Measurements from ENCODE around the gene RPL27A.
A peak's percentile ranks its signal among the peaks of the same experiment; 100 is the strongest.
"Not testable (repeated sequence)": the region's sequence is repeated elsewhere in the genome, so short reads cannot be mapped to it uniquely, and the experiment has no call there.

Gene RPL27A

DNA sequence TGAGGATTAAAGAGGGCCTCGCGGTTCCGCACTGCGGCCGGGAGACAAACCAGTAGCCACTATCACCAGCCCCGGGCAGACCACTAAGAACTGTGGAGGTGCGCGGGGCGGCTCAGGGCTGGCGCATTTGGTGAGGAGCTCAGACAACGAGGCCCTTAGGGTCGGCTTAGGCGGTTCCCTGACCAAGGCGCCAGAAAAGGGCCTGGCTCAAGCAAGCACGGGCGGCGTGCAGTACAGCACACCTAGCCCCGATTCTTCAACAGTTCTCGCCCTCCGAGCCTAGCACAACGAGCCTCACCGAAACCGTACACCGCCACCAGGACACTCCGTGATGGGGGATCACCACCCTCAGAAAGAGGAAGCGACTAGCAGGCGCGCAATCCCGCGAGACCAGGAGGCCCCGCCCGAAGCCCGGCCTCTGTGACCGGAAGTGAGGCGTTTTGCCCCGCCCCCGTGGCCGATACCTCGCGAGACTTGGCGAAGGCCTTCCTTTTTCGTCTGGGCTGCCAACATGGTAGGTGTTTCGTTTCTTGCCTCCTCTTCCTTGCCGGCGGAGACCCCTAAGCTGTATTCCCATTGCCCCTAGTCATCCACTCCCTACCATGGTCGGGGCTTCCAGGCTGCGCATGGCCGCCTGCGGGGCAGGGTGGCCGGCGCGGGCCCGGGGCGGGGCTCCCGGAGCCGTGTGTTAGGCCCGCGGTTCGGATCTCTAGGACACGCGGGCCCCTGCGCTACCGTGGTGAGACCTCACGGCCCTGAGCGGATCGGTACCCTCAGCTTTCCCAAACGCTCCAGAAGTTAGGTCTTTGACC lies at the start of gene RPL27A, which contains the start of gene TRIM66:
Gene RPL27A, plus strand, starts transcription at position 490 of the 812 bp plus-strand sequence. Its CDS starts 22 bp downstream, at position 512.
Gene TRIM66, minus strand, starts transcription at position 363 of the 812 bp plus-strand sequence. CDS start 10,391 bp downstream, outside the sequence.
- peak; percentile 96 for DNase-seq

DNA sequence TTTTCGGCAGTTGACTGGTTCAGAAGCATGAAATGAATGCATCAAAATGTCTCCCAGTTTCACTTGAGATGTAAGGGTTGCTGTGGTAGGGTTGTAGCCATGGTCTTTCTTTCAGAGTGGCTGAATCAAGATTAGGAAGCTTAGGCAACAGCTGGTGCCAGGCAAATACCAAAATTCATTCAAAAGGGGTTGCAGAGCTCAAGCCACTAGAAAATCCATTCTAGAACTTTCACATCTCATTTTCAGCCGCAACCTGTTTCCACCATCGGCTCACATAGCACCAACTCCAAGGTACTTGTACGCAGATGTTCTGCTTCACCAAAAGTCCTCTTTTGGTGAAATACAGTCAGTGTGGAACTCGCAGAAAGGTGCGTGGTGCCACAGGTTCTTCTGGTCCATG lies 48.1 kb upstream of the RPL27A start:
- no peak for DNase-seq

DNA sequence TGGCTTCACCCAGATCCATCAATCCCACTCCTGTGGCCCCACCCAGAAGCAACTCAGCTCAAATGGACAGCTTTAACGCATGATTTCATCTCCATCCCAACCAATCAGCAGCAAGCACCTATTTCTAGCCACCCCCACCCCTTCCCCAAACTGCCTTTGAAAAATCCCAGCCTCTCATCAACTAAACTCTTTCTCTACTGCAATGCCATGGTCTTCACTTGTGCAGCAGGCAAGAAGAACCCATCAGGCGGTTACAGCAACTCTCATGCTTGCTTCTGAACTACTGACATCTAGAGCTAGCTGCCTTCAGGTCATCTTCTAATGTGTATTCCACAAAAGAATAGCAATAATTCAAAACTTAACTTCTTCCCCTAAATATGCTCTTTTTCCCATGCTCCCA lies 46.5 kb upstream of the RPL27A start:
- no peak for DNase-seq

DNA sequence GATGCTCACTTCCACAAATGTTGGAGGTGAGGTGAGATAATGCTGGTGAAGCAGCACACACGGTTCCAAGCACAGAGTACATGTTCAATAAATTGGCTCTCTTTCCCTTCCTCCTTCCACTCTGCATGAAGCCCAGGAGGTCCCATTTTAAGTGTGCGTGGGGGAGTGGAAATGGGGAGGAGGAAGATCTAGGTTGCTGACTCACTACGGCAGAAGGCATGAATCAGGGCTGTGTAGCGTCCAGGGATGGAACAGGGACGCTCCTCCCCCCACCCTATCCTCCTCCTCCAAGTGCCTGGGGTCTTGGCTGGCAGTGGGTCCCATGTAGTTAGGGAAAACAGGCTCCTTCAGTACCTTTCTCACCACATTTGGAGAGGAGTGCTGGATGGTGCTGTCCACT lies 44.3 kb upstream of the RPL27A start:
- peak; percentile 57 for DNase-seq

DNA sequence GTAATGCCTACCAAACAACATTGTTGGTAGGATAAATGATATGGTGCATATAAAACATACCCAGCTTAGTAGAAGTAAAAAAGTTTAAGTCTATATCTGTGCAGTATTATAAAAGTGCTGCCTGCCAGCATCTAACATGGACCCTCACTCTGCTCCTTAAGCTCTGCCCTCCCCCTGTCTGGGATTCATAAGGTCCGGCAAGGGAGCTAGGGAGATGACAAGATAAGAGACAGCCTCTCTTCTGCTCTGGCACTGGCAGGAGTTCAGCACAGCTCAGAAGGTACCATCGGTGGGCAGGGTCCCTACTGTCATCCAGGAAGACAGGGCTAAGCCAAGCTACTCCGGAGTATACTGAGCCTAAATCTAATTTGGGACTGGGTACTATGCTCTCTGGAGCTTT lies 42.9 kb upstream of the RPL27A start:
- DNase-seq: no peak

DNA sequence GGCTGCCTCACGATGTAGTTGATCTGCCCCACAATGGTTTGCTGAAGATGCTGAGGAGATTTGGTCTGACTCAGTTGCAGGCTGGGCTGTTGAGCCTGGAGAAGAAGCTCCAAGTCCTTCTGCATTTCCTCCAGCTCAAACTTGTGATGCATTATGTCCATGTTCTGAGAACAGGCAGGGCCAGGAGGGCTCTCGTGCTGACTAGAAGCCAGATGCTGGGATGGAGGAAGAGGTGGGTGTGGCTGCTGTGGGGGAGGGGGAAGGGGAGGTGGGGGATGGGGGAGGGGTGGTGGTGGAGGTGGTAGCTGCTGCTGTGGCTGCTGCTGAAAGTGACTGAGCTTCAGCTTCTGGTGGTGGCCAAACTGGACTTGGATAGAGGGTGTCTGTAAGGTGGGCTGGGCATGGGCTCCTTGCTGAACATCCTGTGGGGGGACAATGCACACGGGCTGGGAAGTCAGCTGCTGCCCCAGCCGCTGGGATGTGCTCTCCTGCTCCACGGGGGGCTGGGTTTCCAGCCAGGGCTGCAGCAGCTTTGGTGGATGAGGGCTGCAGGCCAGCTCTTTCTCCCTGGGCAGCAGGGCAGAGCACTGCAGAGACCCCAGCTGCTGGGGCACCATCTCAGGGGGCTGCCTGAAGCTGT lies 42.2 kb upstream of the RPL27A start:
- no peak for DNase-seq

DNA sequence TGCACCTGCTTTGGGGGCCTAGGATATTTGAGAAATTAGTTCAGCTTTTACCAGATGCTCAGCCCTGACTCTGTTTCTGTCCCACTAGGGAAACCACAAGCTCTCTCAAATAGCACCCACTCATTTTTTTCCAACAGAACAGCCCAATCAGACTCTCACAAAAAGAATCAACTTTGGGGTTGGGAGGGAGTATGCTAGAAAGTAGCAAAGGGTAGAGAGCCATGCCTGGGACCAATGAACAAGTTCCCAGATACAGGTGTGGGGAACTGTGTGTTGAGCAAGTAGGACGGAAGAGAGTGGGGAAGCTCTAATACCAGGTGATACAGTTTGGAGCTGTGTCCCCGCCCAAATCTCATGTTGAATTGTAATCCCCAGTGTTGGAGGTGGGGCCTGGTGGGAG lies 41.3 kb upstream of the RPL27A start:
- DNase-seq: no peak

DNA sequence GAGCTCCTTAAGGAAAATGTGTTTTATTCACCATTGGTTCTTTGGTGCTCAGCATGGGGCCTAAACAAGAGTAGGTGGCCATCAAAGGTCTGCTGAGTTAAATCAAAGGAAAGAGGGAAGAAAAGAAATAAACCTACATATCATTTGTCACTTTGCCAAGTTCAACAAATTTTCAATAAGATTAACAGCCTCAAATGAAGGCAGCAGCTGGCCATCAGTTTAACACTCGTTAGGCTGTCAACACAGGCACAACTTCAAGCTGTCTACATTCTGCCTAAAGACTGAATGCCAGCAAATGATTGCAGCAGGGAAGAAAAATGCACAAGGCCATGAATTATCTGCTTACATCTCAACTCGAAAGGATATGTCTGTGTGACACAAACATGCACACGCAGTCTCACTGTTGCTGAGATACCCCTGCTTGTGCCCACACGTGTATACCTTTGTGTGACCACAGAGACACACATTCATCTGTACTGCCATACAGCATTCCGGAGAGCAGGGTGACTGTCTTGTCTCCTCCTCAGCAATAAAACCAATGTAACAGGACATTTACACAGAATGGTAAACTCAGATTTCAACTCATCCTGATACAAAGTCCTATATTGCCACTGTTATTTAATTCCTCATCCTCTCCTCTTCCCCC lies 40.3 kb upstream of the RPL27A start:
- peak; percentile 30 for DNase-seq

DNA sequence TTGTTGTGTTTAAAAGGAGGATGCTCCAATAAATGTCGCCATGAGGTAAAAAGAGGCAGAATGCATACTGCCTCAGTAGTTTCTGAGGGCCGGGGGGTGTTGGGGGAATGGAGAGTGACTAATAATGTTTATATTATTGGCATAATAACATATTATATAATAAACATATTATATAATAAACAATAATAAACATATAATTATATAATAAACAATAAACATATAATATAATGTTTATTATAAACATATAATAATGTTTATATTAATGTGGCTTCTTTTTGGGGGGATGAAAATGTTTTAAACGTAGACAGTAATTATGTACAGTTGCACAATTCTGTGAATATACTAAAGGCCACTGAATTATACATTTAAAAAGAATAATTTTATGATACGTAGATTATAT lies 35.7 kb upstream of the RPL27A start:
- DNase-seq: no peak

DNA sequence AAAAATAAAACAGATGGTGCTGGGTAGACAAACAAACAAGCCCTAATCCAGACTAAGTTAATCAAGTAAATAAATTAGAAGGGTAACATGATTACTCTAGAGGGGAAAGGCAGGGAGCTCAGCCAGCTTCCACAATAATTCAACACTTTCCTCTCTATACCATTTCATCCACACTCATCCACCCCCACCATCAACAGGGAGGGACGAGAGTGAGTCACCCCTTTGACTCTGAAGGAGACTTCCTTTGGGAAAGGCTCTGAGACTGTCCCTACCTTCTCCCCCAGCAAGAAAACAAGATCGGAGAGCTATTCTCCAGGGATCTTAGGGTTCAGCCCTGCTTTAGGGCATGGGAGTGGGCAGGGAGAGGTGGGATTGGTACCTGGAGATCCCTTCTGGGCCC lies 33.2 kb upstream of the RPL27A start:
- DNase-seq: peak; percentile 73

DNA sequence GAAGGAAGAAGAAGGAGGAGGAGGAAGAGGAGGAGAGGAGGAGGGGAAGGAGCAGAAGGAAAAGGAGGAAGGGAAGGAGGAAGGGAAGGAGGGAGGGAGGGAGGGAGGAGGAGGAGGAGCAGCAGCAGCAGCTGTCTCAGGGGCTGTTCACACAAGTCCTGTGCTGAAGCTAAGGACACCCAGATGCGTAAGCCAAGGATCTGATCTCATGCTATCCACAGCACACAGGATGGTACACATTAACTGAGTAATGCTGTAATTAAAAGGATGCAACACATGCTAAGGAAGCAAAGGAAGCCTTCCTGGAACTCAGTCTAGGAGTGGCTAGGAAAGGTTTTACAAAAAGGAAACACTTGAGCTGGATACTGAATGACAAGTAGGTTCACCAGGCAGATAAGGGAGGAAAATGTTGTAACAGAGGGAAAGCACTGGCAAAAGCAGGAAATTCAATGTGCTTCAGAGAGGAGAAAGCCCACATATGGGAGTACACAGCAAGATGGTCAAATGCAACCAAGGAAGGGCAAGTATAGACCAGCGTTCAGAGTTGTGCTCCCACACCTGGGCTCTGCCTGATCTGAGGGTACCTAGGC lies 32.1 kb upstream of the RPL27A start:
- peak; percentile 78 for DNase-seq

DNA sequence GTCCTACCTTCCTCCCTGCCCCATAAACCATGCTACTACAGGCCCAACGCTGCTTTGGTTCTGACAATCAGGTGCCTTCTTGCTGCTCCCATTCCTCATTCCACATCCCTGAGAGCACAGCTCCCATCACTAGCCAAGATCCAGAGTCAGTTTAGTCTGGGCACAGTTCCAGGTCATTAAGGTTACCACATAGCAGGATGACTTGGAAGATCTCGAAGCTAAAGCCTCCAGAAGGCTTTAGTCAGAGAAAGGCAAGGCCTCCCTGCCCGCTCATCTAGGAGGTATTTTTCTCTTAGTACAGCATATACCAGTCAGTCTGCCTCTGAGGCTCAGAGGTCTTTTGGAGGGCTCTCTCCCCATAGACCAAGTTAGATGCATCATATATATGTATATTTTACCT lies 30.5 kb upstream of the RPL27A start:
- DNase-seq: peak; percentile 98

DNA sequence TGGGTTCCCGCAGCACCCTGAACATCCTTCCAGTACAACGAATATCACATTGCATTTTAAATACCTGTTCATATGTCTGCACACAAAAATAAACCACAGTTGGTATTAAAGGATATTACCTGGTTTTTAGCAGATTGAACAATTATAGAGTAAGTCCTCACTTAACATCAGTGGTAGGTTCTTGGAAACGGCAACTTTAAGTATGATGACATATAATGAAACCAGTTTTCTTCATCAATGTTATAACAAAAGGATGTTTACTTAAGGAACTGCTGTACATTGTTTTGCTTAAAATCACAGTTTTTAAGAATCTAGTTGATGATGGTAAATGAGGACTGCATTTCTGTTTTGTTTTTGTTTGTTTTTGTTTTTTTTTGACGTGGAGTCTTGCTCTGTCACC lies 28.1 kb upstream of the RPL27A start:
- no peak for DNase-seq

DNA sequence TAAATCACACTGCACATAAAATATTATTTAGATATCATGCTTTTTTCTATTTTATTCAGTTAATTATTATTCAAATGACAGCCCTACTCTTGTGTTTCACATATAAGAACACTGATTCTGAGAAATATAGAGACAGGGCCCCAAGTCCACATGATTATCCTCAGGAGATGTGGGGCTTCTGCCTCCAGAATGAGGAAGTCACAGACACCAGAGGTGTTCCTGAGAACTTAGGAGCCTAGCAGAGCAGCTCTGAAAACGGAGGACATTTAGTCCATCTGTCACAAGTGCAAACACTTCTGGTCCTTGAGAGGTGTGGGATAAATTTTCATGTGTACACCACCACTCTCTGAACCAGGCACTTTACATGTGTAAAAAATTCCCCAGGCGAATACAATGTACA lies 26.3 kb upstream of the RPL27A start:
- no peak for DNase-seq

DNA sequence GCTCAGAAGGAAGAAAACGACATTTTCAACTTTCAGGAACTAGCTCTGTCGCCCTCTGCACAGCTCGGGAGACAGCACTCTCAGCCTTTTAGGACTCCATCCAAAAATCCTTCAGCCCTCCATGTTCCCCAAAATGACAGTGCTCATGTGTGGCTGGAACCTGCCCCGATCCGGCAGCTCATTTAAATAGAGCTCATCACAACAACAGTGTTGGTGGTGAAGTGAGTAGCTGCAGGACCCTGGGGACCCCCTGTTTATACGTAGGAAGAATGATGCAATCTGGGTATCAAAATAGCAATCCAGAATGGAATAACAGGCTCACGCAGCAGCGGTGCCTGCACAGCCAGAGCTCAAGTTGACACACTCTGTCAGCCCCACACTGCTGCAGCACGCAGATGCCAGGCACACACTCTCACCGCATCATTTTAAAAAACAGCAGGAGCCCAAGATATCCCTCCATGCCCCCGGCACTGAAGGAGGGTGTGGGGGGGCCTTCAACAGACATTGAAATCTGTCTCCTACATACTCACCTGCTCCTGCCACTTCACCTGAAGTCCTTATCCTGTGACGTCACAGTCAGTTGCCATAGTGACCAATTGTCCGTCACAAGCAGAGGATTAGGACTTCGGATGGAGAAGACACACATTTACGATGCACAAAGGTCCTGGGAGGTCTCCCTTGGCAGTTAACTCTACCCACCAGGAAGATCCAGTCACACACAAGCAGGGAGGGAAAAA lies 24.1 kb upstream of the RPL27A start:
- DNase-seq: peak; percentile 54

DNA sequence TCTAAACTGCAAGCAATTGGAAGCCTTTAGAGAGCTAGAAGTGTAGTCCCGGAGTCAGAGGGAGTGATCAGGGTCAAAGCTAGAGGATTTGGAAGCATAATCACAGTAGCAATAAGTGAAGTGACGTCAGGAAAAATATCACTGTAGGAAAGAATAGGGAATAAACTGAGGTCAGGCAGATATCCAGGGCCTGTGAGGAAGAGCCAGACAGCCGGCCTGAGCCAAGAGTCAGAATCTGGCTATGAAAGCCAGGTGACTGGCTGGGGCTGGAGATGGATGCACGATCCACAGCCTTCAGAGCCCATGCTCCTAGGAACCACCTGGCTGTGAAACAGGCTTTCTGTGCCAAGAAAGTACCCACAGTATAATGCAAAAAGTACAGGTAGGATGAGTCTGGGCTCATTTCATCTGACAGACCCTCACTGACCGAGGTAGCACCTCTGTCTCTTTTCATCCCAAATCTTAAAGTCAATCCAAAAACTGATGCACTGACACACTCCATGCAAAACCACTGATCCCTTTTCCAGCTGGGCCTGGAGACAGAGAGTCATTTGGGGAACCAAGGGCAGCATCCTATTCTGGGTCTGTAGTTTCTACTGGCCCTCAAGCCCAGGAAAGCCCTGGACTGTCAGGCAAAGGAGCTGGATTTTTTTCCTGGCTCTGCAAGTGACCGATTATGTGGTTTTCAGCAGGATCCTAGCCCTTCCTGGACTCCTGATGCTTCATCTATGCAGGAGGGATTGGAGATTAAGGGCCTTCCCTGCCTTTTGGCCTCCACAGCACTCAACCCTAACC lies 21.4 kb upstream of the RPL27A start:
- DNase-seq: no peak

DNA sequence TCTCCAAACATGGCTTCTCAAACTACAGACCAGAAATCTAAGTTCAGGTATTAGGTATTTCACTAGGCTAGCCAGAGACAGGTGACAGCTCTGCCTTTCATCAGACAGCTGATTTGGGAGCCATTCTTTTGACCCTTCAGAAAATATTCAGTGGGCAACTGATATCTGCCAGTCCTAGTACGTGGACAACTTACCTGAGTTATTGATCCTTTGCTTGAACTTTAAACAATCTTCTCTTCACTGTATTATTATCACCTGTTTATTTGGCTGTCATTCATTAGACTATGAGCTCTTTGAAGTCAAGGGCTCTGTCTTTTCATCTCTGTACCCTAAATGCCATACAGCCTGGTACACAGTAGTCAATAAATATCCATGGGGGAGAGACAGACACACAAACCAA lies 17.4 kb upstream of the RPL27A start:
- no peak for DNase-seq

DNA sequence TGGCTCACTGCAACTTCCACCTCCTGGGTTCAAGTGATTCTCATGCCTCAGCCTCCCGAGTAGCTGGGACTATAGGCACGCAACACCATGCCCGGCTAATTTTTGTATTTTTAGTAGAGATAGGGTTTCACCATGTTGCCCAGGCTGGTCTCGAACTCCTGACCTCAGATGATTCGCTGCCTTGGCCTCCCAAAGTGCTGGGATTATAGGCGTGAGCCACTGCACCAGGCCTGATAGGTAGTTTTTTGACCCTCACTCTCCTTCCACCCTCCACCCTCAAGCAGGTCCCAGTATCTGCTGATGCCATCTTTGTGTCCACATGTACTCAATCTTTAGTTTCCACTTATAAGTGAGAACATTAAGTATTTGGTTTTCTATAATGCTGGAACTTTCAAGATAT lies 12.5 kb upstream of the RPL27A start:
- not testable (repeated sequence) for DNase-seq

DNA sequence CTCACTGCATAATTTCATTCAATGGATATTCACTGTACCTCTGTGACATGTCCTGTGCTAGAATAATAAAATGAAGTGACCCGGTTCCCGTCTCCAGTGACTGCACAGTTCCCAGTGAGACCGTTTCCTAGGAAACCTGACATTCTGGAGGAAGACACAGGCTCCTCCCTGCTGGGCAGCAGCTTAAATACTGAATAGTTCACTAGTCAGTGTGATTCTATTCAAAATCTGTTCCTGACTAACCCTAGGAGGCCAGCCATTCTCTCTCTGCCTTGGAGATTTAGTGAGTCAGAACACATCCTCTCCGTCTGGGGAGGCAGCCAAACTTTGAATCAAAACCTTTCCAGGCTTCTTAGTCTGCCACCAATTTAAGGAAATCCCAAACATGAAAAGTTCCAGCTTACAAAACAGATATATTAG lies 11.4 kb upstream of the RPL27A start:
- peak; percentile 98 for DNase-seq

DNA sequence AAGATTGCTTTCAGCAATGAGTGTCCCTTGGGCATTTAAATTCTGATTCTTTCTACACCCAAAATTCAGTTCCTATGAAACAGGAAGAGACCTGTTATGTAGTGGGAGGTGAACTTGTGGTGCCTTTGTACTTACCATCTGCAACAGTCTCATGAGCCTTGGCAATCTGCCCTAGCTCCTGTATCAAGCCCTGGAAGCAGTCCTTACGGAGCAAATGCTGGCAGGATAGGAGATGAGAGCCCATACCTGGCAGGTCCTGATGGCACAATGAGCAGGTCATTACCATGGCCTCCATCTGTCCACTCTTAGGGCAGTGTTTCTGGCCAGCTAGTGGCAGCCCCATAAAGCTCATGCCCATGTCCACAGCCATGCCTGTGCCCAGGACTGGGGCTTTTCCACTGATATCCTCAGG lies 10.9 kb upstream of the RPL27A start:
- no peak for DNase-seq

DNA sequence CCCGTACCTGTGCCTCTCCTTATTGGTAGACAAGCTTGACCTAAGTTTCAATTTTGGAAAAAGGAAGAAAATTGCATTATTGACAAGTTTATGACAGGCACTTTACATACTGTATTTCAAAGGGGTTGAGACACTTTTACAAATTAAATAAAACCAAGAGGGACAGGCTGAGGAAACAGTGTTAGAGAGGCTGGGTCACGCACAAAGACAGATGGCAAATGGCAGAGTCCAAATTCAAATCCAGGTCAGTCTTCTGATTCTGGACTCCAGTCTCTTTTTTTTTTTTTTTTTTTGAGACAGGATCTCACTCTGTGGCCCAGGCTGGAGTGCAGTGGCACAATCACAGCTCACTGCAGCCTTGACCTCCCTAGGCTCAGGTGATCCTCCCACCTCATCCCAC lies 10.2 kb upstream of the RPL27A start:
- DNase-seq: no peak

DNA sequence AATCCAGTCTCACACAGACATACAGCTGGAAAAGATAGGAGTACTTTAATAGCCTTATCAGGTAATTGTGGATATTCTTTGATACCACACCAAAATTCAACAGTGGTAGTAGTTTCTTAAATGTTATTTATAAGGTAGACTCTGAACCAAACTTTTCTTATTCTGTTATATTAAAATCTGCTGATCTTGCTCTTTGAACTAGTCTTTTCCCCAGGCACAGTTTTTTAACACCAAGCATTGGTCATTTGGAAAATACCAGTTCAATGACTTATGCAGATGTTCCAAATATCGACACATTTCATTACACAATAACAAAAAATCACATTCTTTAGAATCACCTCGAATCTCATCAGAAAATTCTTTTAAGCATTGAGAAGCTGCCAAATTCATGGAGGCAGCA lies 7.7 kb upstream of the RPL27A start:
- no peak for DNase-seq
